Testis (tissue), 3 donors: ENCODE measurements around the gene COA4. TPM values are rescaled to one million over a fixed set of nuclear protein-coding genes. Genes with fewer than 3 reads are reported as not detected.
A peak's percentile ranks its signal among the peaks of the same experiment; 100 is the strongest.
"Not testable (repeated sequence)": the region's sequence is repeated elsewhere in the genome, so short reads cannot be mapped to it uniquely, and the experiment has no call there.

Experiments
- DNase-seq: peaks from one replicate; pipeline ENCODE4 v3.0.0-alpha.2; 2019
- H3K27ac ChIP-seq, 2 donors: fragments of 200-600 bp; sonication (generic); one replicate each; pipeline ENCODE4 v1.5.1; 2019
- H3K27me3 ChIP-seq: fragments of 200-600 bp; sonication (generic); one replicate; pipeline ENCODE4 v1.5.1; 2019
- H3K36me3 ChIP-seq: fragments of 200-600 bp; sonication (generic); one replicate; pipeline ENCODE4 v1.5.1; 2017; ENCODE audit warnings: low read depth; ENCODE audit errors: missing control alignments
- H3K4me1 ChIP-seq: fragments of 200-600 bp; sonication (generic); one replicate; pipeline ENCODE4 v1.5.1; 2019
- H3K4me3 ChIP-seq, 2 donors: fragments of 200-600 bp; sonication (generic); one replicate each; pipeline ENCODE4 v1.5.1; 2017 to 2019
- H3K9me3 ChIP-seq: fragments of 200-600 bp; sonication (generic); one replicate; pipeline ENCODE4 v1.5.1; 2017
- CTCF ChIP-seq, 3 experiments: fragments of 450-650 bp in 2 of 3; fragments of 200-600 bp in 1 of 3; sonication (generic) in 1 of 3; IDR thresholded peaks; one replicate each; pipeline ENCODE4 v1.5.1; 2016 to 2019; ENCODE audit warnings: antibody characterized with exemption in 3 of 3, mild to moderate bottlenecking in 2 of 3, moderate library complexity in 1 of 3
- POLR2A ChIP-seq: fragments of 450-650 bp; IDR thresholded peaks from one replicate; pipeline ENCODE4 v1.6.1; 2017; ENCODE audit warnings: antibody characterized with exemption, mild to moderate bottlenecking, moderate library complexity
- WGBS, 2 donors: methylation state at CpG; one replicate each; pipeline ENCODE4 v1.1.5; 2018; 5-methylcytosine and 5-hydroxymethylcytosine counted together
- intact Hi-C: fragments of 100-400 bp; cut with DNase I; formaldehyde crosslinking; loops from one replicate; pipeline ENCODE4 v1.15.1; 2023; ENCODE audit warnings: low total_unique reads
- polyA plus RNA-seq: library from polyadenylated mRNA; stranded (reverse); fragments of 350-450 nt; fragmentation: Illumina TruSeq; extraction: RNeasy Lipid Tissue Mini Kit (QIAGEN cat#74804); gene quantifications from one replicate; pipeline ENCODE4 v1.2.3, GENCODE V29; 2014; ENCODE audit warnings: low read depth, low replicate concordance; ENCODE audit not compliant: insufficient read depth
- total RNA-seq, 2 donors: library from RNA; depleted of rRNA; stranded (reverse); fragments of >200 nt; gene quantifications; one replicate each; pipeline ENCODE4 v1.2.3, GENCODE V29; 2016

COA4 gene
- total and polyA plus RNA-seq, 3 donors from 2014 or later: 60.5 to 76.5 (median 69.4) TPM

- no peaks in the 10 kb centered on the region for H3K4me1 ChIP-seq
- H3K27ac ChIP-seq: no peak overlapping the region
- no peaks in the 10 kb centered on the region for H3K27me3 ChIP-seq
- intact Hi-C loops: no loop called here
- TF ChIP-seq POLR2A: no peak
- no peak for TF ChIP-seq CTCF (IDR thresholded peaks at IDR 0.05)
- H3K9me3 ChIP-seq: no peaks in the 10 kb centered on the region
- WGBS, 2 donors: 81 to 90% methylated on average over 2 of the region's 2 CpGs
- H3K36me3 ChIP-seq: no peaks in the 10 kb centered on the region
- no peak overlapping the region for H3K4me3 ChIP-seq
- no peak for DNase-seq
Measured at GRCh38 chr11:73883856-73884255, 7.2 kb upstream of the COA4 start.

- 83 to 89% methylated on average over 10 of the region's 10 CpGs for WGBS, 2 donors
- H3K27ac ChIP-seq, H3K4me1 ChIP-seq, DNase-seq, H3K27me3 ChIP-seq, intact Hi-C loops, H3K9me3 ChIP-seq, H3K36me3 ChIP-seq, H3K4me3 ChIP-seq: not testable (repeated sequence)
Measured at GRCh38 chr11:73880449-73880848, 3.8 kb upstream of the COA4 start.

- DNase-seq: no peak
- intact Hi-C loops: no loop called here
- Histone ChIP-seq H3K4me1 (peaks cover 11% of the 10 kb centered on the region), H3K27me3 (no peaks in the 10 kb centered on the region), H3K4me3 (no peak overlapping the region), H3K9me3 (no peaks in the 10 kb centered on the region), H3K36me3 (no peaks in the 10 kb centered on the region), H3K27ac (no peak overlapping the region)
- TF ChIP-seq POLR2A: no peak
- WGBS, 2 donors: 59 to 63% methylated on average over 1 of the region's 1 CpG
Measured at GRCh38 chr11:73878771-73879170, 2.1 kb upstream of the COA4 start.

- Histone ChIP-seq H3K27me3 (no peaks in the 10 kb centered on the region), H3K9me3 (no peaks in the 10 kb centered on the region), H3K4me3 (peak overlapping the region; percentile 74 to 76), H3K36me3 (no peaks in the 10 kb centered on the region), H3K27ac (peak overlapping the region in 1 of 2 donors; percentile 88), H3K4me1 (peaks cover 11% of the 10 kb centered on the region)
- WGBS, 2 donors: 23 to 26% methylated on average over 8 of the region's 8 CpGs
- no peak for DNase-seq
- TF ChIP-seq POLR2A (no peak), CTCF (IDR thresholded peaks at IDR 0.05) (no peak)
- intact Hi-C loops: no loop called here
Measured at GRCh38 chr11:73875840-73876239, 806 bp downstream of the COA4 start.

- no peak for TF ChIP-seq POLR2A
- no peak for TF ChIP-seq CTCF (IDR thresholded peaks at IDR 0.05)
- WGBS, 2 donors: 68 to 72% methylated on average over 1 of the region's 1 CpG
- Histone ChIP-seq H3K4me3 (no peak overlapping the region), H3K36me3 (no peaks in the 10 kb centered on the region), H3K4me1 (peaks cover 11% of the 10 kb centered on the region), H3K27ac (no peak overlapping the region), H3K9me3 (no peaks in the 10 kb centered on the region), H3K27me3 (no peaks in the 10 kb centered on the region)
- DNase-seq: no peak
- intact Hi-C loops: no loop called here
Measured at GRCh38 chr11:73875380-73875779, 1.3 kb downstream of the COA4 start.

- Histone ChIP-seq H3K27ac (no peak overlapping the region), H3K27me3 (no peaks in the 10 kb centered on the region), H3K9me3 (no peaks in the 10 kb centered on the region), H3K4me1 (peaks cover 20% of the 10 kb centered on the region), H3K4me3 (no peak overlapping the region), H3K36me3 (no peaks in the 10 kb centered on the region)
- no peak for DNase-seq
- intact Hi-C loops: no loop called here
- TF ChIP-seq CTCF (IDR thresholded peaks at IDR 0.05) (no peak), POLR2A (no peak)
- 89 to 90% methylated on average over 9 of the region's 9 CpGs for WGBS, 2 donors
Measured at GRCh38 chr11:73872749-73873357, 3.8 kb downstream of the COA4 start.
